GM15510 (cell line): Measurements from ENCODE around the gene TLE6.

Source experiments
- POLR2A ChIP-seq: IDR thresholded peaks from 3 replicates; pipeline ENCODE4 v1.6.1; 2011; ENCODE audit warnings: borderline replicate concordance; ENCODE audit not compliant: insufficient read length; ENCODE audit errors: extremely low read depth

The TLE6 gene

DNA sequence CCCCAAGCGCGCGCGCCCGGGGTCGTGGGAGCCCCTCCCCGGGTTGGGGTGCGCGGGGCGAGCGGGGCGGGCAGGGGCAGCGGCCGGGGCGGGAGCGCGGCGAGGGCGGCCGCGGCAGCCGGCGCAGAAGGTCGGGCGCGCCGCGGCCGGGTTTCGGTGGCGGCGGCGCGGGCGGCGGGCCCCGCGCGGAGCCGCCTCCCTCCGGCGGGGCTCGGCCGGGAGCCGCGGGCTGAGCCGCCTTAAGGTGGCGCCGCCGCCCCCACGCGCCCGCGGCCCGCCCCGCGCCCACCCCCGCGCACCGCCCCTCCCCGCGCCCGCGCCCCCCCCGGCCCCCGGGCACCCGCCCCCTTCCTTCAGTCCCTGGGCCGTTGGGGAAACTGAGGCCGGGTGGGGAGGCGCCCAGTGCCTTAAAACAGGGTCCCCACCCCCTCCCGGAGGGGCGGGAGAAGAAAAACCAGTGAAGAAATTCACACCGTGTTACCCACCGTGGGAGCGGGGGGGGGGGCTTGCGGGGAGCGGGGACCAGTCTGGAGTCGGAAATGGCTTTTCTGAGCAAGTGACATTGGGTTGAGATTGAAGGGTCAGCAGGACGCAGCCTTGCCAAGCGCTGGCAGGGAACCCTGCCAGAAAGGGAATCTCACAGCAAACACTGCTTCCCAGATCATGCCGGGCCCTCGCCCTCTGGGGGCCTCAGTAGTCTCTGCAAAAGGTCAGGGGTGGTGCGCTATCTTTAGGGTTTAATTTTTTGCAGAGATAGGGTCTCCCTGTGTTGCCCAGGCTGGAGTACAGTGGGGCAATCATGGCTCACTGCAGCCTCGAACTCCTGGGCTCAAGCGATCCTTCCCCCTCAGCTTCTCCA, 51.9 kb downstream of the TLE6 start, which contains the start of gene TLE2:
Gene TLE2, minus strand, starts transcription at position 216 of the 859 bp plus-strand sequence. CDS start 376 bp downstream, outside the sequence.
- TF ChIP-seq POLR2A: no peak

GRCh38 chr19:3031607-3031867, 54.2 kb downstream of the TLE6 start:
- TF ChIP-seq POLR2A: no peak

- TF ChIP-seq POLR2A: no peak
Observed at GRCh38 chr19:3033595-3034405, 56.4 kb downstream of the TLE6 start.

DNA sequence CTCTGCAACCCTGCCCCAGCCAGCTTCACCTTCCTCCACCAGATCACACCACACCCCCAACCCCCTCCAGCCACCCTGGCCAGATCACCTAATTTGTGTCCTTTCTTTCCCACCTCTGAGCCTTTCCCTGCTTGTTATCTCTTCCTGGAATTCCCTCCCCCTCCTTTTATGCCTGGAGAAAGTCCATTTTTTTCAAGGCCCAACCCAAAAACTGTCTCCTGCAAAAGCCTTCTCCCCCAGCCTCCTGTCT, 57.0 kb downstream of the TLE6 start:
- TF ChIP-seq POLR2A: no peak

- no peak for TF ChIP-seq POLR2A
Observed at GRCh38 chr19:3034656-3035541, 57.5 kb downstream of the TLE6 start.

GRCh38 chr19:3035542-3036118, 58.3 kb downstream of the TLE6 start:
- peak; percentile 77 for TF ChIP-seq POLR2A

GRCh38 chr19:3036119-3036976, 59.0 kb downstream of the TLE6 start:
- TF ChIP-seq POLR2A: peak; percentile 47

DNA sequence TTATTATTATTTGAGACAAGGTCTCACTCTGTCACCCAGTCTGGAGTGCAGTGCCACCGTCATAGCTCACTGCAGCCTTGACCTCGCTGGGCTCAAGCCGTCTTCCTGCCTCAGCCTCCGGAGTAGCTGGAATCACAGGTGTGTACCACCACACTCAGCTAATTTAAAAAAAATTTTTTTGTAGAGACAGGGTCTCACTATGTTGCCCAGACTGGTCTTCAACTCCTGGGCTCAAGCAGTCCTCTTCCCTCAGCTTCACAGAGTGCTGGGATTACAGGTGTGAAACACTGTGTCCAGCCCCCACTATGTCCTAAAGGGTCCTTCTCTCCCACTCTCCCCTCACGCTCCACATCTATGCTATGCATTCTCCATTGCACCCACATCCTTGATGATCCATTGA, 60.9 kb downstream of the TLE6 start:
- no peak for TF ChIP-seq POLR2A

- TF ChIP-seq POLR2A: no peak
Observed at GRCh38 chr19:3039125-3039524, 61.8 kb downstream of the TLE6 start.

GRCh38 chr19:3039641-3040077, 62.3 kb downstream of the TLE6 start:
- TF ChIP-seq POLR2A: no peak

- no peak for TF ChIP-seq POLR2A
Observed at GRCh38 chr19:3041327-3041726, 64.0 kb downstream of the TLE6 start.

DNA sequence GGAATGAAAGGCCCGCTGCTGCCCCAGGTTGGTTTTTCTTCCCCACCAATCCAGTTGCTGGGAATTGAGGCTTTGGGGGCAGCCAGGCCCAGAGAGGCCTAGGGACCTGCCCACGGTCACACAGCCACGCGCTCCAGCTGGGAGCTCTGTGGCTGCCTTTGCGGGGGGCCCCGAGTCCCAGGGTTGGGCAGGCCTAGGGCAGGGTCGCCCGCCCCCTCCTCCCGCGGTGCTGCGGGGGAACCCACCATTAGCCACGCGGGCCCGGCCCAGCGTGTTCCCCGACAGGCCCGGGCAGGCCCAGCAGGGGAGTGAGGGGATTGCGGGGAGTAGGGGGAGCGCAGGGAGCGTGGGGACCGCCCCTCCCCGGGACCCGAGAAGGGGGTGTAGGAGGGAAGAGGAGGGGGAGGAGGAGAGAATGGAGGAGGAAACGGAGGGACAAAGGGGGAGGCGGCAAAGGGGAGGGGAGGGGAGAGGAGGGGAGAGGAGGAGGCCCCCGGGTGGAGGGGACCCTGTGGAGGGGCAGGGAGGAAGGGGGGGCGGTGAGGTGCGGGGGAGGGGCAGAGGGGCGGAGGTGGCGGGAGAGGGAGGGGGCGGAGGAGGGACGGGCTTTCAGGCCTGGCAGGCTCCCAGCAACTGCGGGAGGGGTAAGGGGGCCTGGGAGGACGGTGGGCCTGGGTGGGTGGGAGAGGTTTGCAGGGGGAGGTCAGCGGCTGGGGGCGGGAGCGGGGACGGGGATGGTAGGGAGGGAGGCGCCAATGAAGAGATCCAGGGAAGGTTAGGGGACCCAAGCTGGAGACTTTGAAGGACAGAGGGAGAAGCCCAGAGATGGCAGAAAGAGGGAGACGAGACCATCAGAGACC, 64.6 kb downstream of the TLE6 start:
- no peak for TF ChIP-seq POLR2A

- no peak for TF ChIP-seq POLR2A
Observed at GRCh38 chr19:3042621-3043267, 65.4 kb downstream of the TLE6 start.
